OCI-LY1 (cell line): ENCODE measurements around the gene MVB12B.

Experiments used
- H2AFZ ChIP-seq: fragments of 200-600 bp; sonication (generic), shearing (Covaris generic); 2 replicates; pipeline ENCODE4 v1.6.0; 2014; ENCODE audit warnings: antibody characterized with exemption, mild to moderate bottlenecking, low read length
- H3F3A ChIP-seq: fragments of 200-600 bp; sonication (generic), shearing (Covaris generic); 2 replicates; pipeline ENCODE4 v1.6.0; 2014; ENCODE audit warnings: mild to moderate bottlenecking, antibody characterized with exemption, low read length, moderate library complexity; ENCODE audit not compliant: insufficient read depth
- H3K27ac ChIP-seq: fragments of 200-600 bp; sonication (generic); 2 replicates; pipeline ENCODE4 v1.5.1; 2014; ENCODE audit warnings: low read length, mixed run types, mild to moderate bottlenecking, low read depth; ENCODE audit not compliant: poor library complexity, severe bottlenecking
- H3K27me3 ChIP-seq: fragments of 200-600 bp; sonication (generic); 2 replicates; pipeline ENCODE4 v1.6.0; 2014; ENCODE audit warnings: antibody characterized with exemption, mild to moderate bottlenecking, low read length, moderate library complexity; ENCODE audit not compliant: insufficient read depth
- H3K36me3 ChIP-seq: fragments of 200-600 bp; sonication (generic); 2 replicates; pipeline ENCODE4 v1.6.1; 2014; ENCODE audit warnings: mild to moderate bottlenecking, antibody characterized with exemption, low read length, moderate library complexity, mixed read lengths; ENCODE audit not compliant: insufficient read depth
- H3K4me1 ChIP-seq: fragments of 200-600 bp; sonication (generic); 2 replicates; pipeline ENCODE4 v1.5.1; 2014; ENCODE audit warnings: mild to moderate bottlenecking, low read length, moderate library complexity; ENCODE audit not compliant: insufficient read depth, severe bottlenecking
- H3K4me2 ChIP-seq: fragments of 200-600 bp; sonication (generic), shearing (Covaris generic); 2 replicates; pipeline ENCODE4 v1.6.1; 2014; ENCODE audit warnings: low read length
- H3K4me3 ChIP-seq: fragments of 200-600 bp; sonication (generic); 2 replicates; pipeline ENCODE4 v1.5.1; 2014; ENCODE audit warnings: low read length, low read depth, mild to moderate bottlenecking, mixed read lengths; ENCODE audit not compliant: poor library complexity, severe bottlenecking
- H3K79me2 ChIP-seq: fragments of 200-600 bp; shearing (Covaris generic); 2 replicates; pipeline ENCODE4 v1.6.1; 2016; ENCODE audit warnings: mixed run types, low read length, mixed read lengths; ENCODE audit not compliant: insufficient read depth
- H3K9ac ChIP-seq: fragments of 200-600 bp; sonication (generic), shearing (Covaris generic); 2 replicates; pipeline ENCODE4 v1.6.1; 2014; ENCODE audit warnings: mild to moderate bottlenecking, low read length, mixed read lengths
- H3K9me2 ChIP-seq: fragments of 200-600 bp; sonication (generic), shearing (Covaris generic); 2 replicates; pipeline ENCODE4 v1.6.1; 2014; ENCODE audit warnings: low read depth, mild to moderate bottlenecking, low read length, mixed read lengths
- H3K9me3 ChIP-seq: fragments of 200-600 bp; shearing (Covaris generic); 2 replicates; pipeline ENCODE4 v1.6.1; 2014; ENCODE audit warnings: low read length, mixed read lengths
- H4K20me1 ChIP-seq: fragments of 200-600 bp; sonication (generic), shearing (Covaris generic); 2 replicates; pipeline ENCODE4 v1.6.0; 2016; ENCODE audit warnings: mild to moderate bottlenecking, low read length; ENCODE audit not compliant: insufficient read depth
- CTCF ChIP-seq: fragments of 200-600 bp; sonication (generic), shearing (Covaris generic); IDR thresholded peaks from 2 replicates; pipeline ENCODE4 v1.5.1; 2017; ENCODE audit warnings: mild to moderate bottlenecking, antibody characterized with exemption, low read length, moderate library complexity, mixed read lengths
- EZH2 ChIP-seq: fragments of 200-600 bp; sonication (generic), shearing (Covaris generic); IDR thresholded peaks from 2 replicates; pipeline ENCODE4 v1.8.0; 2017; ENCODE audit warnings: borderline replicate concordance, mixed run types, mild to moderate bottlenecking, antibody characterized with exemption, low read length, moderate library complexity, mixed read lengths

Gene MVB12B

GRCh38 chr9:126435105-126435504 lies 108.5 kb downstream of the MVB12B start:
- Histone ChIP-seq H2AFZ (no peak overlapping the region), H3F3A (no peaks in the 10 kb centered on the region), H3K27me3 (no peaks in the 10 kb centered on the region), H3K9ac (no peak overlapping the region), H3K27ac (no peak overlapping the region), H3K36me3 (no peaks in the 10 kb centered on the region), H3K9me3 (no peaks in the 10 kb centered on the region), H3K4me1 (no peaks in the 10 kb centered on the region), H4K20me1 (no peaks in the 10 kb centered on the region), H3K79me2 (no peaks in the 10 kb centered on the region), H3K4me3 (no peak overlapping the region), H3K4me2 (no peak overlapping the region), H3K9me2 (no peaks in the 10 kb centered on the region)
- TF ChIP-seq EZH2: no peak
- no peak for TF ChIP-seq CTCF

GRCh38 chr9:126435626-126436025 lies 109.0 kb downstream of the MVB12B start:
- Histone ChIP-seq H3K4me1 (no peaks in the 10 kb centered on the region), H3F3A (no peaks in the 10 kb centered on the region), H3K4me3 (no peak overlapping the region), H2AFZ (no peak overlapping the region), H3K27ac (no peak overlapping the region), H3K4me2 (no peak overlapping the region), H3K79me2 (no peaks in the 10 kb centered on the region), H4K20me1 (no peaks in the 10 kb centered on the region), H3K36me3 (no peaks in the 10 kb centered on the region), H3K27me3 (no peaks in the 10 kb centered on the region), H3K9me3 (no peaks in the 10 kb centered on the region), H3K9ac (no peak overlapping the region), H3K9me2 (no peaks in the 10 kb centered on the region)
- no peak for TF ChIP-seq CTCF
- no peak for TF ChIP-seq EZH2

GRCh38 chr9:126436545-126437267 lies 110.1 kb downstream of the MVB12B start:
- no peak overlapping the region for H3K4me3 ChIP-seq
- H3K9me3 ChIP-seq: no peaks in the 10 kb centered on the region
- H3K27ac ChIP-seq: no peak overlapping the region
- H3K36me3 ChIP-seq: no peaks in the 10 kb centered on the region
- TF ChIP-seq CTCF (no peak), EZH2 (no peak)
- no peak overlapping the region for H2AFZ ChIP-seq
- no peaks in the 10 kb centered on the region for H3K9me2 ChIP-seq
- no peak overlapping the region for H3K4me2 ChIP-seq
- no peaks in the 10 kb centered on the region for H3K79me2 ChIP-seq
- no peaks in the 10 kb centered on the region for H3K4me1 ChIP-seq
- no peak overlapping the region for H3K9ac ChIP-seq
- H3K27me3 ChIP-seq: no peaks in the 10 kb centered on the region
- H3F3A ChIP-seq: no peaks in the 10 kb centered on the region
- H4K20me1 ChIP-seq: no peaks in the 10 kb centered on the region
